ENCODE data around the gene XXYLT1.

XXYLT1 gene

DNA sequence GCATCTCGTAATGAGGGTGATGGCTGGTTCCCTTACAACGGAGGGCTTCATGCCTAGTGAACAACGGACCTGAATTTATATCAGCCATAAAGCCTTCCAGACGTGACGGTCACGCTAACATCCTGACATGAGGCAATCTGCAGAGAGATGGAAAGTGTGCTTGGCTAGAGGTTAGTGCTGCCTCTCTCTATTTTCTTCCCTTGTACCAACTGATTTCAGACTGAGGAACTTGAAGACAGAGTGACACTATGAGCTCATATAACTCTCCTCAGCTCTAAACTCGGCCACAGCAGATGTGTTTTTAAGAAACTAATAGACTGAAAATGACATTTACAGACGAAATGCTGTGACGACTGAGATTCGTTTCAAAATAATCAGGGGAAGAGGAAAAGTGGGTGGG lies 122.4 kb downstream of the XXYLT1 start:
- no peak for DNase-seq

DNA sequence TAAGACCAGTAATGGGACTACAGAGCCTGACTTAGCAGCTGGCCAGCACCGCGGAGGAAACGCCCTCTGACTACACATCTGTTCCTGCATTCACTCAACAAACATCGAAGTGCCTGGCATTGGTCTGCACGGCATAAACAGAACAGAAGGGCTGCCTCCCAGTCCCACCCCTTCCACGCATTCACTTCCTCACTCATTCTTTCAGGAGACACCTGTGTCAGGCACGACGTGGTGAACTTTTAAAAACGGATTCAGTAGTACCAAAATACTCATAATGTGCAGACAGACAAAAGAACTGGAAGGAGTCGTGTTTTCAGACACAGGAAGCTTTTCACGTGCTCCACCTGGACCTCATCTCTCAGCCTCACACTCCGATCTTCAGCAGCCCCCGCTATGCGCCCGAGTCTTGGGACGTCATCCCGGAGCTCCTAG lies 123.3 kb downstream of the XXYLT1 start:
- no peak for DNase-seq

DNA sequence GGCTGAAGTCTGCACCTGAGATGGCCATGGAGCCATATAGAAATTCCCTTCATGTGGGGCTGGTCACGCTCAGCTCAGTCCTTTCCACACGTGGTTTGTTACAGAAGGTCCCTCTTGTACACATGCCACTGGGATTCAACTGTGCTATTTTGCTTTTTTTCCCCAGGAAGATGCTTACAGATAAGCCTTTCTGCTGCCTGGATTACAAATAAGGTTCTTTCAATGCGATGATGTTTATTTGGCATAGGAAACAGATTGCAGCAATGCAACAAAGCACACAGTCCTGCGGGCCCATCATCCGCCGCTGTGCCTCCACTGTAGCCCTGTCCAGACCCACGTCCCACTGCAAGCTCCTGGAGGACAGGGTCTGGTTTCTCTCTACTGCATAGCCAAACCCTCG lies 124.8 kb downstream of the XXYLT1 start:
- no peak for DNase-seq

DNA sequence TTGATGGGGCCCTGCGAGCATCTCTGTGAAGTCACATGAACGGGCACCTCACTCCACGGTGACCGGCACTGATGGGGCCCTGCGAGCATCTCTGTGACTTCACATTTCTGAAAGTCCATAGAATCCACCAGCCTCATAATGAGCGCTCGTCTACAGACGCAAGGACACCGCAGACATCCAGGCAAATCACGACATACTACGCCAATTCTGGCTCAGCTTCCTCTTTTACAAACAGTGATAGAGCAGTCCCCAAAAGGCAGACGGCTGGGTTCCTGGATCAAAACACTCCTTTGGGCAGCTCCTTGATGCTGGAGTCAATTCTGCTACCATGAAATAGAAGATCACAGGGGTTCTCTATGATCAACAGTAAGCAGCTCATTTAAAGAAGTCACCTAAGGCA lies 125.4 kb downstream of the XXYLT1 start:
- no peak for DNase-seq

DNA sequence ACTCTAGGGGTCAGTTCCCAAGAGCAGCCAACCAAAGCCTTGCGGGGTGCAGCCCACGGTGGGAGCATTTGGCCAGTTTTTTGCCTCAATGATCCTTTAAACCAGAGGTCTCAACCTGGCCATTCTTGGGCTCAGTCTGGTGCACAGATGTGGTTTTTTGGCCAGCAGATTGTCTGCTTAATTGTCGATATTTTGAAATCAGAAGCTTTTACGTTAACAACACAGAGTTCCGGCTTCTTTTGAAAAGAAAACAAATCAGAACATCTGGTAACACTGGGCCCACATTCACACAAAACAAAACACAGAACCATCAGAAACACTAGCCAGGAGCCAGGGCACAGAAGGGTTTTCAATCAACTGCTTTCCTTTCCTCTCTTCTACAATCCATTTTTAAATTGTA lies 127.7 kb downstream of the XXYLT1 start:
- no peak for DNase-seq

DNA sequence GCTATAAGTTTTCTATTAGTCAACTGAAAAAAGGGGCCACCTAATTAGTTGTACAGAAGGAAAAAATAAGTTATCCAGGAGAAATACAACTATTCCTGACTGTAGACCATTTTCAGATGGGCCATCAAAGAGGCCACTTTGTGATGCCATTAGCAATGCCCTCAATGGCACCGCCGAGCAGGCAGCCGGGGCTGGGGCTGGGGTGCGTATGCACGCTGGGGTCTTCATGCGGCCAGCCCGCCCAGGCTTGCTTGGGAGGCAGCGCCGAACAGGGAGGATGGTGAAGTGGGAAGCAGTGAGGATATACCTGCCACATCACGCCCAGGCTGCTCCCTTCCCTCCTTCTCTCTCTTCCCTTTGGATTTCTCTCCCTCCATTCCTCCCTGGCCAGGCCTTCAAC lies 128.4 kb downstream of the XXYLT1 start:
- no peak for DNase-seq

DNA sequence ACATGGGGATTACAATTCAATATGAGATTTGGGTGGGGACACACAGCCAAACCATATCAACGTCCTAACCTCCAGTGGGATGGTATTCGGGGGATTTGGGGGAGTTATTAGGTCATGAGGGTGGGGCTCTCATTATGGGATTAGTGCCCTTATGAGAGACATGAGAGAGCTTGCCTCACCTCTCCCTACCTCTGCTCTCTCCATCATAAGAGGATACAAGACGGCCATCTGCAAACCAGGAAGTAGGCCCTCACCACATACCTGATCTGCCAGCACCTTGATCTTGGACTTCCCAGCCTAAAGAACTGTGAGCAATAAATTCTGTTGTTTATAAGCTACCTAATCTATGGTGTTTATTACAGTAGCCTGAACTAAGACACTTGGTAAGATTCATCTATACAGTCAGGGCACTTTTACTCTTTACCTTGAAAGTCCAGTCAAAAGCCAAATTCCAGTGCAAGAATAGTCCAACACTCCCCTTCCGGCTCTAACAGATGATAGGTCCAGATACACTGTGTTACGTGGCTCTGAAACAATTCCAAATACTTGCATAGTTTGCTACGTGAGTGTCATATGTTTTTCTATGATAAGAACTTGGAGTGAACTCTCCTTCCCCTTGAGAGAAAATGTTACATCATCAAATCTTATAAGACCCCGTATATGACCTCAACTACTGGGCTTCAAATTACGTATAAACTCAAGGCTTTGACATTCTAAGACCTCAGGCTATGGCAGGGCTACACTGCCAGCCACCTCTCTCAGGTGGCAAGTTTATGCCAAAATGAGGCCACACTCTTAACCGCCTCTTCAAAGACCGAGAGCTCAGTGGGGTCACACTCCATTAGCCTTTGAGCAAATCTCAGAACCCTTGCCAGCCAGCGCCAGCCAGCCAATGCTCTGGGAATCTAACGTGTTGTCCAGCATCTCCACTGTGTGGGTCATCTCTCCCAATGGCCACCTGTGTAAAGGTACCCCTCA lies 129.9 kb downstream of the XXYLT1 start:
- DNase-seq, result no peak

DNA sequence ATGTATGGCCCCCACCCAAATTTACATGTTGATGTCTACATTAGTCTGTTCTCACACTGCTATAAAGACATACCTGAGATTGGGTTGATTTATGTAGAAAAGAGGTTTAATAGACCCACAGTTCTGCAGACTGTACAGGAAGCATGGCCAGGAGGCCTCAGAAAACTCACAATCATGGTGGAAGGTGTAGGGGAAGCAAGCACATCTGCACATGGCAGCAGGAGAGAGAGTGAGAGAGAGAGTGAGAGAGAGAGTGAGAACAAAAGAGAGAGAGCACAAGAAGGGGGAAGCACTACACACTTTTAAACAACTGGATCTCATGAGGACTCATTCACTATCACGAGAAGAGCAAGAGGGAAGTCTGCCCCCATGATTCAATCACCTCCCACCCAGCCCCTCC lies 130.5 kb downstream of the XXYLT1 start:
- DNase-seq, result no peak

DNA sequence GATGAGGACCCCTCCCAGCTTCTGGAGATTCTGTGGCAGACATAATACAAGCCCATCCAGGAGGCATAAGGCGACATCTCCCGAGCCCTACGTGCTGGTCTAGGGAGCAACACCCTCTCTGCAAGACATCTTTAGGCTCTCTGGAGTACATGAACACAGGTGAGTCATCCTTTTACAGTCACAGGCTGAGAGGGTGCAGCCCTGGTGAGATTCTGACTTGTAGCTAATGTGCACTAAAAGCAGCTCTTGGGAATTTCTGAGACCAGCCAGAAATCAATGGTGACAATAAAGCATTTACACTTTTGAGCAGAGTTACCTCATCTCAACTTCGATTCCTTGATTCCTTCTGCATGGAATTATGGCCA lies 131.1 kb downstream of the XXYLT1 start:
- DNase-seq, result no peak

DNA sequence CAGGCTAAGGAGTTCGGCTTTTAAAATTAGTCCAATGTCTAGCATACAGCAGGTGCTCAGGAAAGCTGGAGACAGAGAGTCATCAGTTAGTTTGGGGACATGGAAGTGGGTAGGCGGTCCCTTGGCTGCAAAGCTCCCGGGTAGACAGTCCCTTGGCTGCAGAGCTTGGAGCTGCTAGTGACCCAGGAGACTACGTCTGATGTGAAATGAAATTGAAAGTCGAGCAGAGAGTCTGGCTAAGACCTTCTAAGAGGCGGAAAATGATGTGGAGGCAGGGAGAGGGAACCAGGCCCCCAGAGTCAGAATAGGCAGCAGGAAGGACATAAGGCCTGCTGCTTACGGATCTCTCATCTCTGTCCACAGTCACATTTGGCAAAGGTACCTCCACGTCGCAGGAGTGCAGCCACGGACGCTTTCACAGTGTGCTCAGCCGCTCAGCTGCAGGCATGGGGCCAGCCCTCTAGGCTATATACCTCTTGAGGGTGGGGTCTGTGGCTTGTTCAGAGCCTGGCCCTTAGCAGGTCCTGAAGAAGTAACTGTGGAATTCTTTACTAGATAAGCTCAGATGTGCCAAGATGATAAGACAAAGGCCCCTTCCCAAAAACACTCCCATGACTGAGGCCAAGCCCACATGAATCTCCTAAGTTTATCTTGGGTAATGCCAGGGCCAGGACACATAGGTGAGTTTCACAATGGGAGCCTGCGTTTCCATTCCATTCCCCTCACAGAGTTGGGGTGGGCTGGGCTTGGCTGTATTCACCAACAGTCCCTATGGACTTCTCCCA lies 131.7 kb downstream of the XXYLT1 start:
- no peak for DNase-seq

DNA sequence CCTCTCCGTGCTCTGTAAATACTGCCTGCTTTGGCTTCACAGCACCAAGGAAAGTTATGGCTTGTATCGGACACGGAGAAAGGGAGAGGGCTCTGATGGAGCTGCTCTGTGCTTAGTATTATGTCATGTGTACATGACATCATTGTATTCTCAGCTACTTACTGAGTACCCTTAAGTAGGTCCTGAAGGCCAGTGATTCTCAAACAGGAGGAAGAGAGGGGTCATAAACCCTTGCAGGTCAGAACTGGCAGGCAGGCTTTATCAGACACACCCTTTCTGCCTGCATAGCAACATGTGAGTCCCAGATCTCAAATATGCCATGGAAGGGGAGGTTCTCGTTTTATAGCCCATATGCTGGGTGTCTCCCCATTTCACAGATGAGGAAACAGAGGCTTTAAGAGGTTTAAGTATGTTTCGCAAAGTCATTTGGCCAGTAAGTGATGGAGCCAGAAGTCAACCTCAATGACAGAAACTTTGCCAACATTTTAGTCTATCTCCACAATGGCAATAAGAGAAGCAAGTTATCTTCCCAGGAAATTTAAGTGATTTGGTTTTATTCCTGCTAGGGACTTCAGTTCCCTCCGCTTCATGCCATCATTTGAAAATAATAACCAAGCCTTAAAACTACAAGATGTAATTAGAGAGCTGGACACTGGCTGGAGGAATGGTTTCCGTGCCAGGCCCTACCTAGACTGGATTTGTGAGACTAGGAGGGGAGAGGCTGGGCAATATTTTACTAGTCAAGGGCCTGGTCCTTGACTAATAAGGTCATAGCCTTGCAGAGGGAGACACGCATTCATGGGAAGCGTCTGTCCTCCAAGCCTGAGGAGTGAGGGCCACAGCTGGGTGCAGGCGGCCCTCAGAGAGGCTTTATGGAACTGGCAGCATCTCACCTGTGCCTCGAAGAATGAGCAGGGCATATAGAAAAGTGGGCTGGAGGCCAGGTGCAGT lies 133.0 kb downstream of the XXYLT1 start:
- DNase-seq, result no peak

DNA sequence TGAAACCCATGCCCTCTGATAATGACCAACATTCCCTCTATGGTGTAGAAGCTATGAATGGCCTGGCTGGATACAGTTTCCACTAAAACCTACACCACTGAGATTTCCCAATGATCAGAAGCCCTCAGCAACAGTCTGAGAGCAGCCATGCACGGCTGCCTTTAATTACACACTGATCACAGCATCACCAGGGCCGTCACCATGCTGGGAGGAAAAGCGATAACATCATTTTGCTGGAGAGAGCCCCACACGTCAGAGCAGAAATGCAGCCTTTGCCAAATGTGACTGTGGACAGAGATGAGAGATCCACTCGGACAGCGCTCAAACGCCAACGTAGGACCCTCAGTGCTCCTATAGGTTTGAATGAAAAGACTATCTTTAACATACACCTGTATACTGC lies 135.0 kb downstream of the XXYLT1 start:
- DNase-seq, result no peak

DNA sequence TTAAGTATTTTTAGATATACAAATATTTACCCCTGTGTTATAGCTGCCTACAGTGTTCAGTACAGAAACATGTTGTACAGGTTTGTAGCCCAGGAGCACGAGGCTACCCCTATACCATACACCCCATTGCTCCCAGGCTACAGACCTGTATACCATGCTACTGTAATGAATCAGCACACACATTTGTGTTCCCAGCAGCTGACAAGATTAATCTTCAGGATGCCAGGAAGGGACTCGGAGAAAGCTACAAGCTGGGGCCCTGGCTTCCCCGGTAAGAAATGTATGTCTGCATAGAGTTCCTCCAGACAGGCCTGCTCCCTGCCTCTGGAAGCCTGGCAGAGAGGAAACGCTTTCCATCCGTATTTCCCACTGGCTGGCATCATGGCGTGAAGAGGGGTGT lies 136.5 kb downstream of the XXYLT1 start:
- no peak for DNase-seq

DNA sequence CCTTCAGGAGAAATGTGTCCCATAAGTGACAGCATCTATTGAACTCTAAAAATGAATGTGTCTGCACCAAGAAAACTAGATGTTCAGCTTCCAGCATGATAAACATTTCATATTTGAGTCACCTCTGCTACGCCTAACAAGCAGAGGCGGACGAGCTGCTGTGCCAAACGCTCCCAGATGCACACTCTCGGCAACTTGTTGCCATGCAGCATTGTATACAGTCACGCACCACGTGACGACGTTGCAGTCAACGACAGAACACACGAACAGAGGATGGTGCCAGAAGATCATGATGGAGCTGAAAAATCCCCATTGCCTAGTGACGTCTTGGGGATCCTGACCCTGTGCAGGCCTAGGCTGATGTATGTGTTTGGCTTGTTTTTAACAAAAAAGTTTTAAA lies 137.5 kb downstream of the XXYLT1 start:
- DNase-seq, result peak; percentile 89

DNA sequence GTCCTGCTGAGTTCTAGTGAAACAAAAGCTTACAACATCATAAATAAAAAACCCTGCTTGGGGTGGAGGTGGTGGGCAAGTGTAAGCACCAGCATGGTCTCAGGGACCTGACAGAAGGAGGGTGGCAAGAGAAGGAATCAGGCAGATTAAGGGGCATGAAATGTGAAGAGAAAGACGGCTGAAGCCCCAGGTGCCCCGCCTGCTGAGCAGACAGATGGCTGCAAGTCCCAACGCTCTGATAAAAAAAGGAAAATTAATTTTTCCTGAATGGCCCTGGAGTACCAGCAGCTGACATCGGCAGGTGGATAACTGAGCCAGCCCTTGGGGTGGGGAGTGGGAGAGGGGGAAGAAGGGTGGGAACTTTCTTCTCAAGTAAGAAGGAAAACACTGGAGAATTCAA lies 137.9 kb downstream of the XXYLT1 start:
- no peak for DNase-seq

DNA sequence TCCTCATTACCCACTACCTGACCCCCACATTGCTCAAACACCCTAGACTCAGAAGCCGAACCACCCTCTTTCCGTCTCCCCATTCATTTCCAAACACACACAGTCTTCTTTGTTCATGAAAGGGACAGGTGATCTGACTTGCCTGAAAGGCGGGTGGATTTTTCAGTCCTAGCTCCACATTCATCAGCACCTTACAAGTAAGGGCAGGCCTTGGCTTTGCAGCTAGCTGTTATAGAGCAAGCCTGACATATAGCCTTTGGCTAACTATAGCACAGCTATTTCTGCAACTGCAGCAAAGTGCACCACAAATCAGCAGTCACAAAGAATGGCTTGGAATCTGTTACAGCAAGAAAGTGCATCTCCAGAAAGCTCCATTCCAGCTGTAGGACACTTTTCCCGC lies 139.8 kb downstream of the XXYLT1 start:
- DNase-seq, result no peak

DNA sequence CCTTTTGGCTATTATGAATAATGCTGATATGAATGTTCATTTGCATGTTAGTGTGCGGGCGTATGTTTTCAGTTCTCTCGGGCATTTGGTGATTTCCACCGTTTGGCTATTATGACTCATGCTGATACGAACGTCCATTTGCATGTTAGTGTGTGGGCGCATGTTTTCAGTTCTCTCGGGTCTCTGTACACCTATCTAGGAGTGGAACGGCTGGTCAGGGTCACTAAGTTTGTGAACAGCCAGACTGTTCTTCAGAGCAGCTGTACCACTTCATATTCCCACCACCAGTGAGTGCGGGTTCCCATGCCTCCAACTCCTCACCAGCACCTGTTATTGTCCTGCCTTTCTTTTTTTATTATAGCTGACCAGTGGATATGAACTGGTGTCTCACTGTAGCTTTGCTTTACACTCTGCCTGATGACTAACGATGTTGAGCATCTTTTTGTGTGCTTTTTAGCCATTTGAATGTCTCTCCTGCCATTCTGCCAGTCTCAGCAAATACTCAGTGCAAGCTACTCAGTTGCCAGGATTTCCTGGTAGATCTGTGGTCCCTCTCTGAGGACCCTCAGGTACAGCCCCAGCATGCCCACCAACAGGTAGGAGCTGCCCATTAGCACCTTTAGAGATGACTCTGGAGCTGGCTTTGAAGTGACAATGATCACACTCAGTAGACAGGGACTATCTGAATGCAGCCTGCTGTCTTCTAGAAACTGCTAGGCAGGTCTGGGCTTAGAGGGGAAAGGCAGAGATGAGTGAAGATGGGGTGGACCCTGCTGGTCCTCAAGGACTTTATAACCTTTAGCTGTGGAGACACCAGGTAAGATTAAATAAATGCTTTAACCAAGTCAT lies 141.1 kb downstream of the XXYLT1 start:
- DNase-seq, result no peak

DNA sequence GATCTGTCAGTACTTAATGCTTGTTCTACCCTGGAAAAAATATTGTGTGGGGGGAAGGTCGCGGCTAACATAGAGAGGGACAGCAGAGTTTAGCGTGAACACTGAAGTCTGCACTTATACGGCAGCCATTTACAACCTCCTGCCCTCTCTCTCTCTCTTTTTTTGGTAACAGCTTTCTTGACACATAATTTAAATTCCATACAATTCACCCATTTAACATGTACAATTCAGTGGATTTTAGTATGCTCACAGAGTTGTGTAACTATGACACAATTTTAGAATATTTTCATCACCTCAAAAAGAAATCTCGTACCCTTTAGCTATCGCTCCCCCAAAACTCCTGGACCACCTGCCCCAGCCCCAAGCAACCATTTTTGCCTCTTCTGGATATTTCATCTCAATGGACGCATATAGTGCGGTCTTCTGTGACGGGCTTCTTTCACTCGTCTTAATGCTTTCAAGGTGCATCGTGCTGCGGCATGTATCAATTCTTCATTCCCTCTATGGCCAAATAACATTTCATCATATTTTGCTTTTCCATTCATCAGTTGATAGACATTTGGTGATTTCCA lies 141.8 kb downstream of the XXYLT1 start:
- no peak for DNase-seq

DNA sequence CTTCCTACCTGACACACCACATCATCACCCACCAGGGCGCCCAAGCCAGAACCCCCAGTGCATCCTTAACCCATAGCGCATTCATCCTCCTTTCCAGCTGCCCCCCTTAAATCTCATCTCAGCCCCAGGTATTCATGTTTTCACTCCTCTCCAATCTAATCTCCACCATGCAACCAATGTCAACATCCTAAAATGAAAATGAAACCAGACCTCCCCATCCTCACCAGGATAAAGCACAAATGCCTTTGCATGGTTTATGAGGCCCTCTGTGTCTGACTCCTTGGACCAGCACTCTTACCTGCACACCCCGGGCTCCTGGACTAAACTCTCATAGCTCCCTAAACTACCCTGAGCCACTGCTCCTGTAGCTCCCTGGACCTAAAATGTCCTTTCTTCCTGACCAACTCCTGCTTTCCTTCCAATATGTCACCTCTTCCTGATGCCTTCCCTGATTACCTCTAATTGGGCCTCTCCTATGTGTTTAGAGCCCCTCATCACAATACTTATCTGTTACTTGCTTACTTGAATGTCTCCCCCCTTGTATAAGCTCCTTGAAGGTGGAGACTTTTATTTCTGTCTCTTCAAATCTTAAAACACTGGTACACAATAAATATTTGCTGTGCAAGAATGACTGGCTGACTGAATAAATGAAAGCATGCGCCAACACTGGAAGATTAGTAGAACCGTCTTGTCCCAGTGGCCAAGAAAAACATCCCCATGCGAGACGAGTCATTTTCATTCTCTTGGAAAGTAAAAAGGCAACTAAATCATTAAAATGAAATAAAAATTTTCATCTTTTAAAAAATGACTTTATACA lies 142.5 kb downstream of the XXYLT1 start:
- DNase-seq, result no peak

DNA sequence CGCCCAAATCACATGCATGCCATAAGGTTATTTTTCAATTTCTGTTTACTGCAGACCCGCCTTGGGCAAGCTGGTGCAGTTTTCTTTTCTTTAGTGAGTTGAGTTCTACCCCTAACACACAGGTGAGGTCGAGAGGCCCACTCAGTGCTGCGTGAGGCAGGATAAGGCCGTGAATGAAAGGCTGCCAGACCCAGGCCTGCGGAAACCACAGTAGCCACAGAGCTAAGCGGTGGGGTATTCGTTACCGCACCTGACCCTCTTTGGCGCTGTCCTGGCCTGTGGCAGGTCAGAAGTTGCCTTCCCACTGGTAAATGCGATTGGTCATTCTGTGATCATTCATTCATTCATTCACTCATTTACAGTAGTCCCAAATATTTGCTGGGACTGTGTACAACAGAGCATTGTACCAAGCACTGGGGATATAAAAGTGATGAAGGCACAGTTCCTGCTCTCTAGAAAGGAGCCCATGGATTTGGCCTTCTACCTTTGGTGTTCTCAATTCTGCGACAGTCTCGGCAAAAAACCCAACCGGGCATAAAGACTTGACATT lies 144.8 kb downstream of the XXYLT1 start:
- DNase-seq, result no peak

Data from NCI-H2107 (cell line).